RWPE1 (cell line): ENCODE data around the gene TIGD1.

Experiments
- CTCF ChIA-PET: fragments of 350-600 bp; sonication (Branson Sonifier 250); formaldehyde crosslinking; extraction: SDS; loops from one replicate; lab custom pipeline; 2021; lab: Yijun Ruan, JAX
- POLR2A ChIA-PET: fragments of 400-600 bp; formaldehyde crosslinking; extraction: SDS; loops from one replicate; lab custom pipeline; 2020; ENCODE audit warnings: antibody characterized with exemption; ENCODE audit not compliant: low non-redundant PET; lab: Yijun Ruan, JAX
- DNase-seq: peaks from one replicate; pipeline ENCODE4 v3.0.0; 2012; ENCODE audit warnings: low spot score
- H3K27ac ChIP-seq: fragments of 450-650 bp; 2 replicates; pipeline ENCODE4 v1.5.1; 2017
- CTCF ChIP-seq: fragments of 450-650 bp; conservative IDR thresholded peaks from 2 replicates; pipeline ENCODE4 v1.5.1; 2017; ENCODE audit warnings: low read depth, mild to moderate bottlenecking

Gene TIGD1

GRCh38 chr2:232580648-232580981 lies 30.3 kb upstream of the TIGD1 start:
- DNase-seq = no peak
- CTCF ChIA-PET = no interaction called here
- POLR2A ChIA-PET = no interaction called here
- H3K27ac ChIP-seq = no peak overlapping the region
- no peak for TF ChIP-seq CTCF

GRCh38 chr2:232578626-232579025 lies 28.3 kb upstream of the TIGD1 start:
- ChIA-PET CTCF (interaction anchor here (0.6 kb wide), 1 partner anchor 845 kb away, joined by 3 read pairs; no protein-coding TSS in a partner anchor), POLR2A (no interaction called here)

GRCh38 chr2:232577841-232578240 lies 27.5 kb upstream of the TIGD1 start:
- ChIA-PET POLR2A (no interaction called here), CTCF (interaction anchor here (0.6 kb wide), 1 partner anchor 1275 kb away, joined by 3 read pairs; no protein-coding TSS in a partner anchor)
- no peak for DNase-seq
- no peak overlapping the region for H3K27ac ChIP-seq
- no peak for TF ChIP-seq CTCF

More at GRCh38 chr2:232578626-232579025, 28.3 kb upstream of the TIGD1 start:
- no peak for TF ChIP-seq CTCF
- DNase-seq = no peak
- H3K27ac ChIP-seq = no peak overlapping the region

GRCh38 chr2:232576995-232577394 lies 26.6 kb upstream of the TIGD1 start:
- H3K27ac ChIP-seq = no peak overlapping the region
- no peak for TF ChIP-seq CTCF
- DNase-seq = no peak
- CTCF ChIA-PET = no interaction called here
- POLR2A ChIA-PET = no interaction called here

GRCh38 chr2:232575404-232575746 lies 25.0 kb upstream of the TIGD1 start:
- peak overlapping the region; percentile 82 for H3K27ac ChIP-seq

GRCh38 chr2:232574674-232575403 lies 24.5 kb upstream of the TIGD1 start:
- peak; percentile 49 for DNase-seq
- peak overlapping the region; percentile 82 for H3K27ac ChIP-seq
- POLR2A ChIA-PET = interaction anchor here (0.5 kb wide), 1 partner anchor 917 kb away, joined by 3 read pairs; no protein-coding TSS in a partner anchor
- CTCF ChIA-PET = no interaction called here
- TF ChIP-seq CTCF = no peak

More at GRCh38 chr2:232575404-232575746, 25.0 kb upstream of the TIGD1 start:
- ChIA-PET CTCF (no interaction called here), POLR2A (no interaction called here)
- no peak for TF ChIP-seq CTCF
- DNase-seq = no peak
